Measurements from ENCODE around the gene CRB1.

The CRB1 gene

DNA sequence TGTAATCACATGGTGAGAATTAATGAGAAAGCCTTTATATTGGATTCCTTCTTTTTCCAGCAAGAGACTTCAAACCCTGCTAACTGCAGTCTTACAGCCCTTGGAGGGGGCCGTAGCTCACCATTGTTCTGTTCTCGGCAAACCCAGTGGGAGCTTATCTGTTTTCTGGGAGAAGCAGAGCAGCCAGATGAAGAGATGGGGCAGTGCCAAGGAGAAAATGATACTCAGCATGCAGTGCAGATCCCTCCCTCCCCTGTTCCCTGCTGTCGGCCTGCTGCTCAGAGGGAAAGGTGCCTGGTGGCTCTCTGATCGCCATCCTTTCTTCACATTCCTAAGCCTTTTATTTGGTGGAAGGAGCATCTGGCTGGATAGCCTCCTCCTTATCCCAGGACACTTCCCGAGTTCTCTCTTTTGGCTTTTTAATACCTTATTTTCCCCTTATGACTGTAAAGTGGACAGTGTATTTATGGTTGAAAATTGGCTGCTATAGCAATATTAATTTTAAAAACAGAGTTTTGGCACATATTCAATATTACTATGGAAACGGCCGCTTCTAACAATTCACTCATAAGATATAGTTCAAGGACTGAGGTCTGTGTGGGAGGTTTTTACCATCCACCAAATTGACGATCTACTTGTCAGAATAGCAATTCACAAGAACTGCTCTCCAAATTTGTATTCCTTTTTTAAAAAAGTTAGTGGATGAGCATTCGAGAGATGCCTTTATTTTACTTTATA is 203.4 kb downstream of the CRB1 start:
- Histone ChIP-seq H3K27ac (ENCODE audit: low read depth, low read length) (no peak overlapping the region), H3F3A (ENCODE audit: insufficient read depth) (no peaks in the 10 kb centered on the region), H4K20me1 (ENCODE audit: low read depth, low read length) (no peaks in the 10 kb centered on the region), H3K4me2 (ENCODE audit: low read depth, low read length, poor library complexity, severe bottlenecking) (no peak overlapping the region), H3K9me2 (replicated peaks; ENCODE audit: insufficient read depth, low read length) (no peaks in the 10 kb centered on the region), H3K9ac (ENCODE audit: low read length) (no peak overlapping the region), H3K79me2 (ENCODE audit: insufficient read depth, low read length) (no peaks in the 10 kb centered on the region), H2AFZ (ENCODE audit: low read depth, low read length, severe bottlenecking) (no peak overlapping the region), H3K36me3 (ENCODE audit: low read length) (no peaks in the 10 kb centered on the region), H3K27me3 (ENCODE audit: low read length) (no peaks in the 10 kb centered on the region), H3K4me3 (ENCODE audit: insufficient read depth, low read length, poor library complexity, severe bottlenecking) (no peak overlapping the region), H3K9me3 (ENCODE audit: insufficient read depth, low read length) (no peaks in the 10 kb centered on the region)
- no peak for TF ChIP-seq EZH2phosphoT487 (conservative IDR thresholded peaks at IDR 0.05; ENCODE audit: low read length)
- TF ChIP-seq, protein P1, sequence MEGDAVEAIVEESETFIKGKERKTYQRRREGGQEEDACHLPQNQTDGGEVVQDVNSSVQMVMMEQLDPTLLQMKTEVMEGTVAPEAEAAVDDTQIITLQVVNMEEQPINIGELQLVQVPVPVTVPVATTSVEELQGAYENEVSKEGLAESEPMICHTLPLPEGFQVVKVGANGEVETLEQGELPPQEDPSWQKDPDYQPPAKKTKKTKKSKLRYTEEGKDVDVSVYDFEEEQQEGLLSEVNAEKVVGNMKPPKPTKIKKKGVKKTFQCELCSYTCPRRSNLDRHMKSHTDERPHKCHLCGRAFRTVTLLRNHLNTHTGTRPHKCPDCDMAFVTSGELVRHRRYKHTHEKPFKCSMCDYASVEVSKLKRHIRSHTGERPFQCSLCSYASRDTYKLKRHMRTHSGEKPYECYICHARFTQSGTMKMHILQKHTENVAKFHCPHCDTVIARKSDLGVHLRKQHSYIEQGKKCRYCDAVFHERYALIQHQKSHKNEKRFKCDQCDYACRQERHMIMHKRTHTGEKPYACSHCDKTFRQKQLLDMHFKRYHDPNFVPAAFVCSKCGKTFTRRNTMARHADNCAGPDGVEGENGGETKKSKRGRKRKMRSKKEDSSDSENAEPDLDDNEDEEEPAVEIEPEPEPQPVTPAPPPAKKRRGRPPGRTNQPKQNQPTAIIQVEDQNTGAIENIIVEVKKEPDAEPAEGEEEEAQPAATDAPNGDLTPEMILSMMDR (IDR thresholded peaks at IDR 0.05; ENCODE audit: insufficient read depth, low read length, poor library complexity, severe bottlenecking): no peak

DNA sequence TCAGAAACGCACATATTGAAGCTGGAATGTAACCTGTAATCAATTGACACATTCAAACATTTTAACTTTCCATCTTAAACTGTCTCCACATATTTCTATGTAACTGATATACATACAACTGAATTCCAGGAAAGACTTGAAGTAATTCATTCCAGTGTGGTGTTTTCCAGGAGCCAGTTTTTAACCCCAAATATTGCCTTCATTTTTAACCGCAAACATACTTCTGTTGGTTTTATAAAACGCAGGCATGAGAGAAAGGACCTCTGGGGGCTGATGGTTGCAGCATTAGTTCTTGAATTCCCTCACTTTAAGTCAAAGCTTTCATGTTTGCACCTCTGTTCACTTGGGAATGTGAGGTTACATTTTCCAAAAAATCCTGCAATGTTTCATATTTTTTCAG is 204.1 kb downstream of the CRB1 start:
- Histone ChIP-seq H3K27me3 (ENCODE audit: low read length) (no peaks in the 10 kb centered on the region), H4K20me1 (ENCODE audit: low read depth, low read length) (no peaks in the 10 kb centered on the region), H2AFZ (ENCODE audit: low read depth, low read length, severe bottlenecking) (no peak overlapping the region), H3K4me2 (ENCODE audit: low read depth, low read length, poor library complexity, severe bottlenecking) (no peak overlapping the region), H3K9me3 (ENCODE audit: insufficient read depth, low read length) (no peaks in the 10 kb centered on the region), H3K9ac (ENCODE audit: low read length) (no peak overlapping the region), H3K9me2 (replicated peaks; ENCODE audit: insufficient read depth, low read length) (no peaks in the 10 kb centered on the region), H3K79me2 (ENCODE audit: insufficient read depth, low read length) (no peaks in the 10 kb centered on the region), H3K27ac (ENCODE audit: low read depth, low read length) (no peak overlapping the region), H3K4me3 (ENCODE audit: insufficient read depth, low read length, poor library complexity, severe bottlenecking) (no peak overlapping the region), H3F3A (ENCODE audit: insufficient read depth) (no peaks in the 10 kb centered on the region), H3K36me3 (ENCODE audit: low read length) (no peaks in the 10 kb centered on the region)
- TF ChIP-seq, protein P1 (IDR thresholded peaks at IDR 0.05; ENCODE audit: insufficient read depth, low read length, poor library complexity, severe bottlenecking): no peak
- TF ChIP-seq EZH2phosphoT487 (conservative IDR thresholded peaks at IDR 0.05; ENCODE audit: low read length): no peak

DNA sequence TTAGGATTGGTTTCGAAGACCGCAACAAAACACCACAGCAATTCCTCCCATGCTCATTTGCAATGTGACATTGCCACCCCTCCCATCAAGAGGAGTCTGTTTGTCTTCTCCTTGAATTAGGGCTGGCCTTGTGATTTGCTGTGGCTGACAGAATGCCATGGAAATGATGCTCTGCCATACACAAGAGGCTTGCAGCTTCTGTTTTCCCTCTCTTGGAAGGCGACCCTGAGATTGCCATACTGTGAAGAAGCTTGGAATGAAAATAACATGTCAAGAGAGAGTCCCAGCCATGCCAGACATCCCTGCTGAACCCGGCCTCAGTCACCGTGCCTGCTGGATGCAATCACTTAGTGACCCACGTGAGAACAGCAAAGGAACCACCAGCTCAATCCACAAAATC is 212.4 kb downstream of the CRB1 start:
- Histone ChIP-seq H3K9ac (ENCODE audit: low read length) (no peak overlapping the region), H3K36me3 (ENCODE audit: low read length) (no peaks in the 10 kb centered on the region), H2AFZ (ENCODE audit: low read depth, low read length, severe bottlenecking) (no peak overlapping the region), H3K27ac (ENCODE audit: low read depth, low read length) (no peak overlapping the region), H3K4me3 (ENCODE audit: insufficient read depth, low read length, poor library complexity, severe bottlenecking) (no peak overlapping the region), H3K9me2 (replicated peaks; ENCODE audit: insufficient read depth, low read length) (no peaks in the 10 kb centered on the region), H3K4me2 (ENCODE audit: low read depth, low read length, poor library complexity, severe bottlenecking) (no peak overlapping the region), H3K9me3 (ENCODE audit: insufficient read depth, low read length) (no peaks in the 10 kb centered on the region), H3F3A (ENCODE audit: insufficient read depth) (no peaks in the 10 kb centered on the region), H3K79me2 (ENCODE audit: insufficient read depth, low read length) (no peaks in the 10 kb centered on the region), H4K20me1 (ENCODE audit: low read depth, low read length) (no peaks in the 10 kb centered on the region), H3K27me3 (ENCODE audit: low read length) (no peaks in the 10 kb centered on the region)
- TF ChIP-seq EZH2phosphoT487 (conservative IDR thresholded peaks at IDR 0.05; ENCODE audit: low read length): no peak
- TF ChIP-seq, protein P1 (IDR thresholded peaks at IDR 0.05; ENCODE audit: insufficient read depth, low read length, poor library complexity, severe bottlenecking): no peak

All from SU-DHL-6 (cell line).